B cell (primary cell): ENCODE measurements around the gene HIRIP3. TPM values are rescaled to one million over a fixed set of nuclear protein-coding genes. Genes with fewer than 3 reads are reported as not detected.

ENCODE experiments used
- ATAC-seq: fragments of 200-7000 bp; cut with Tn5 transposase; one replicate; pipeline ENCODE4 v1.10.0; 2021; ENCODE audit warnings: low read depth, mild to moderate bottlenecking, moderate number of reproducible peaks, moderate library complexity
- CTCF ChIA-PET: fragments of 350-600 bp; sonication (Branson Sonifier 250); formaldehyde crosslinking; loops from one replicate; lab custom pipeline; 2021; ENCODE audit warnings: antibody characterized with exemption, inconsistent platforms; lab: Charles Lee
- POLR2A ChIA-PET: fragments of 350-600 bp; sonication (Branson Sonifier 250); formaldehyde crosslinking; loops from one replicate; lab custom pipeline; 2021; ENCODE audit warnings: antibody characterized with exemption; lab: Charles Lee
- DNase-seq: peaks from one replicate; pipeline ENCODE4 v3.0.0; 2013
- H2AFZ ChIP-seq: 2 replicates; pipeline ENCODE4 v1.6.1; 2012; ENCODE audit warnings: mild to moderate bottlenecking, low read depth, low read length; ENCODE audit not compliant: insufficient read depth, poor library complexity, severe bottlenecking
- H3K27ac ChIP-seq, 2 donors: 1 replicate in 1 of 2; 2 replicates in 1 of 2; pipeline ENCODE4 v1.5.1; 2012 to 2013; ENCODE audit warnings: low read length in 2 of 2, mild to moderate bottlenecking in 2 of 2, moderate library complexity in 1 of 2
- H3K27me3 ChIP-seq, 4 experiments: fragments of 200-600 bp in 1 of 4; sonication (generic) in 1 of 4; replicated peaks in 1 of 4; 1 replicate in 2 of 4; 2 replicates in 2 of 4; pipeline versions ENCODE4 v1.6.1 to v1.7.0; 2013 to 2016; ENCODE audit warnings: low read length in 3 of 4, mild to moderate bottlenecking in 2 of 4, mixed read lengths in 1 of 4, moderate library complexity in 1 of 4; ENCODE audit not compliant: insufficient read depth in 4 of 4, control insufficient read depth in 3 of 4; ENCODE audit errors: control extremely low read depth in 1 of 4
- H3K36me3 ChIP-seq, 2 experiments: replicated peaks in 1 of 2; 1 replicate in 1 of 2; 2 replicates in 1 of 2; pipeline versions ENCODE4 v1.6.1 to v1.7.1; 2013; ENCODE audit warnings: low read length in 1 of 2; ENCODE audit not compliant: insufficient read depth in 2 of 2, control insufficient read depth in 1 of 2; ENCODE audit errors: control extremely low read depth in 1 of 2, extremely low read depth in 1 of 2
- H3K4me1 ChIP-seq, 2 donors: fragments of 200-600 bp in 1 of 2; sonication (generic) in 1 of 2; 1 replicate in 1 of 2; 2 replicates in 1 of 2; pipeline versions ENCODE4 v1.5.1 to v1.6.1; 2013 to 2017; ENCODE audit warnings: low read length in 2 of 2; ENCODE audit not compliant: control insufficient read depth in 2 of 2, insufficient read depth in 2 of 2
- H3K4me2 ChIP-seq: replicated peaks from 2 replicates; pipeline ENCODE3; 2012; ENCODE audit warnings: mild to moderate bottlenecking, low read depth, low read length; ENCODE audit not compliant: poor library complexity, severe bottlenecking
- H3K4me3 ChIP-seq, 5 experiments: fragments of 200-600 bp in 1 of 5; sonication (generic) in 1 of 5; 1 replicate in 3 of 5; 2 replicates in 2 of 5; pipeline versions ENCODE4 v1.5.1 to v1.7.0; 2011 to 2016; ENCODE audit warnings: low read length in 4 of 5, mild to moderate bottlenecking in 4 of 5, low read depth in 2 of 5, control low read depth in 1 of 5, moderate library complexity in 1 of 5; ENCODE audit not compliant: insufficient read depth in 1 of 5; ENCODE audit errors: control extremely low read depth in 1 of 5, extremely low read depth in 1 of 5
- H3K79me2 ChIP-seq: fragments of 200-600 bp; sonication (generic); one replicate; pipeline ENCODE4 v1.6.0; 2016; ENCODE audit warnings: low read length; ENCODE audit not compliant: control insufficient read depth, insufficient read depth
- H3K9ac ChIP-seq: fragments of 200-600 bp; sonication (generic); 2 replicates; pipeline ENCODE4 v1.6.1; 2017; ENCODE audit warnings: mild to moderate bottlenecking, low read length, moderate library complexity
- H3K9me3 ChIP-seq, 3 donors: one replicate each; pipeline versions ENCODE4 v1.6.1 to v1.7.1; 2013; ENCODE audit warnings: low read length in 2 of 3; ENCODE audit not compliant: control insufficient read depth in 2 of 3, insufficient read depth in 1 of 3; ENCODE audit errors: control extremely low read depth in 1 of 3
- H4K20me1 ChIP-seq: 2 replicates; pipeline ENCODE4 v1.6.0; 2012; ENCODE audit warnings: mild to moderate bottlenecking, low read length; ENCODE audit not compliant: insufficient read depth, control insufficient read depth, poor library complexity, severe bottlenecking
- H3K27ac Mint-ChIP-seq: one replicate; pipeline ENCODE4 v1.8.0; 2021; ENCODE audit warnings: mixed read lengths
- H3K27me3 Mint-ChIP-seq: one replicate; pipeline ENCODE4 v1.8.0; 2021; ENCODE audit warnings: mixed read lengths
- H3K4me1 Mint-ChIP-seq: one replicate; pipeline ENCODE4 v1.8.0; 2021; ENCODE audit warnings: mixed read lengths
- H3K4me3 Mint-ChIP-seq: one replicate; pipeline ENCODE4 v1.8.0; 2021; ENCODE audit warnings: mixed read lengths
- H3K9me3 Mint-ChIP-seq: one replicate; pipeline ENCODE4 v1.8.0; 2022; ENCODE audit warnings: mixed read lengths; ENCODE audit not compliant: insufficient read depth
- EZH2 ChIP-seq: IDR thresholded peaks from 2 replicates; pipeline ENCODE4 v1.6.1; 2012; ENCODE audit warnings: borderline replicate concordance, low read depth, mild to moderate bottlenecking, moderate library complexity, low read length; ENCODE audit not compliant: insufficient read depth, poor library complexity, severe bottlenecking
- whole genome bisulfite sequencing: methylation state at CpG from one replicate; pipeline ENCODE4 v1.1.5; 2013; ENCODE audit warnings: missing lambda C conversion rate; ENCODE audit not compliant: insufficient coverage; 5-methylcytosine and 5-hydroxymethylcytosine counted together
- intact Hi-C: fragments of 100-400 bp; cut with micrococcal nuclease; formaldehyde crosslinking; loops from one replicate; pipeline ENCODE4 v1.10.0; 2022
- polyA plus RNA-seq: library from polyadenylated mRNA; depleted of rRNA; stranded (reverse); fragments of >200 nt; gene quantifications from 2 replicates; pipeline ENCODE4 v1.2.3, GENCODE V29; 2012
- total RNA-seq, 2 donors: library from RNA; stranded (reverse); fragments of 120-200 nt in 1 of 2; gene quantifications; 1 replicate in 1 of 2; 2 replicates in 1 of 2; pipeline versions ENCODE4 v1.2.3 to v1.2.4, GENCODE V29; 2013 to 2022
- TF ChIP-seq, protein P1 (sequence below): fragments of 200-600 bp; IDR thresholded peaks from one replicate; pipeline ENCODE4 v1.8.0; 2022; ENCODE audit warnings: antibody characterized with exemption, mild to moderate bottlenecking

The HIRIP3 gene
- total and polyA plus RNA-seq, 2 donors (not counting 1 experiment from before 2014, with no cell fraction given), result 12.2 to 13.9 TPM

DNA sequence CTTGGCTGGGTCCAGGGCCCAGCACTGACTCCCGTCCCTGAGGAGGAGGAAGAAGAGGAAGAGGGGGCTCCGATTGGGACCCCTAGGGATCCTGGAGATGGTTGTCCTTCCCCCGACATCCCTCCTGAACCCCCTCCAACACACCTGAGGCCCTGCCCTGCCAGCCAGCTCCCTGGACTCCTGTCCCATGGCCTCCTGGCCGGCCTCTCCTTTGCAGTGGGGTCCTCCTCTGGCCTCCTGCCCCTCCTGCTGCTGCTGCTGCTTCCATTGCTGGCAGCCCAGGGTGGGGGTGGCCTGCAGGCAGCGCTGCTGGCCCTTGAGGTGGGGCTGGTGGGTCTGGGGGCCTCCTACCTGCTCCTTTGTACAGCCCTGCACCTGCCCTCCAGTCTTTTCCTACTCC lies 8.5 kb downstream of the HIRIP3 start:
- no peaks in the 10 kb centered on the region for H3K27me3 ChIP-seq

DNA sequence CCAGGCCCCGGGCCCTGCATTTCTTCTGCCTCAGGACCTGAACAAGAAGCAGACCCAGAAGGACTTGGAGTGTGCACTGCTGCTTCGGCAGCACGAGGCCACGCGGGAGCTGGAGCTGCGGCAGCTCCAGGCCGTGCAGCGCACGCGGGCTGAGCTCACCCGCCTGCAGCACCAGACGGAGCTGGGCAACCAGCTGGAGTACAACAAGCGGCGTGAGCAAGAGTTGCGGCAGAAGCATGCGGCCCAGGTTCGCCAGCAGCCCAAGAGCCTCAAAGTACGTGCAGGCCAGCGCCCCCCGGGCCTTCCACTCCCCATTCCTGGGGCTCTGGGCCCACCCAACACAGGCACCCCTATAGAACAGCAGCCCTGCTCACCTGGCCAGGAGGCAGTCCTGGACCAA lies 9.2 kb downstream of the HIRIP3 start:
- Histone ChIP-seq H3K27ac (no peak overlapping the region), H2AFZ (no peak overlapping the region), H4K20me1 (no peaks in the 10 kb centered on the region), H3K4me2 (no peak overlapping the region), H3K9me3 (no peaks in the 10 kb centered on the region), H3K27me3 (no peaks in the 10 kb centered on the region), H3K79me2 (no peaks in the 10 kb centered on the region), H3K9ac (no peak overlapping the region), H3K4me3 (no peak overlapping the region), H3K4me1 (no peaks in the 10 kb centered on the region), H3K36me3 (peaks cover 0 to 76% of the 10 kb centered on the region in 2 experiments)
- TF ChIP-seq, protein P1, sequence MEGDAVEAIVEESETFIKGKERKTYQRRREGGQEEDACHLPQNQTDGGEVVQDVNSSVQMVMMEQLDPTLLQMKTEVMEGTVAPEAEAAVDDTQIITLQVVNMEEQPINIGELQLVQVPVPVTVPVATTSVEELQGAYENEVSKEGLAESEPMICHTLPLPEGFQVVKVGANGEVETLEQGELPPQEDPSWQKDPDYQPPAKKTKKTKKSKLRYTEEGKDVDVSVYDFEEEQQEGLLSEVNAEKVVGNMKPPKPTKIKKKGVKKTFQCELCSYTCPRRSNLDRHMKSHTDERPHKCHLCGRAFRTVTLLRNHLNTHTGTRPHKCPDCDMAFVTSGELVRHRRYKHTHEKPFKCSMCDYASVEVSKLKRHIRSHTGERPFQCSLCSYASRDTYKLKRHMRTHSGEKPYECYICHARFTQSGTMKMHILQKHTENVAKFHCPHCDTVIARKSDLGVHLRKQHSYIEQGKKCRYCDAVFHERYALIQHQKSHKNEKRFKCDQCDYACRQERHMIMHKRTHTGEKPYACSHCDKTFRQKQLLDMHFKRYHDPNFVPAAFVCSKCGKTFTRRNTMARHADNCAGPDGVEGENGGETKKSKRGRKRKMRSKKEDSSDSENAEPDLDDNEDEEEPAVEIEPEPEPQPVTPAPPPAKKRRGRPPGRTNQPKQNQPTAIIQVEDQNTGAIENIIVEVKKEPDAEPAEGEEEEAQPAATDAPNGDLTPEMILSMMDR, result no peak
- TF ChIP-seq EZH2, result no peak
- WGBS, result 96% methylated on average over 20 of the region's 20 CpGs
- ChIA-PET CTCF (no interaction called here), POLR2A (no interaction called here)
- no peaks in the 10 kb centered on the region for H3K4me1 Mint-ChIP-seq
- ATAC-seq, result no peak
- no peaks in the 10 kb centered on the region for H3K9me3 Mint-ChIP-seq
- no peak overlapping the region for H3K4me3 Mint-ChIP-seq
- no peaks in the 10 kb centered on the region for H3K27me3 Mint-ChIP-seq
- H3K27ac Mint-ChIP-seq, result no peak overlapping the region
- intact Hi-C loops, result no loop called here
- DNase-seq, result no peak

More for the DNA sequence above, 8.5 kb downstream of the HIRIP3 start:
- Histone ChIP-seq H3K9me3 (no peaks in the 10 kb centered on the region), H3K4me1 (no peaks in the 10 kb centered on the region), H3K27ac (no peak overlapping the region), H3K9ac (no peak overlapping the region), H4K20me1 (no peaks in the 10 kb centered on the region), H3K36me3 (peaks cover 0 to 69% of the 10 kb centered on the region in 2 experiments), H2AFZ (no peak overlapping the region), H3K4me3 (no peak overlapping the region), H3K79me2 (no peaks in the 10 kb centered on the region), H3K4me2 (no peak overlapping the region)
- no peak for ATAC-seq
- POLR2A ChIA-PET, result no interaction called here
- Mint-ChIP-seq H3K4me1 (no peaks in the 10 kb centered on the region), H3K27ac (no peak overlapping the region), H3K4me3 (no peak overlapping the region), H3K9me3 (no peaks in the 10 kb centered on the region), H3K27me3 (no peaks in the 10 kb centered on the region)
- intact Hi-C loops, result no loop called here
- DNase-seq, result no peak
- 100% methylated on average over 2 of the region's 5 CpGs for WGBS
- CTCF ChIA-PET, result no interaction called here
- no peak for TF ChIP-seq EZH2
- TF ChIP-seq, protein P1, result no peak
